ENCODE results near the gene PKD1.

DNA sequence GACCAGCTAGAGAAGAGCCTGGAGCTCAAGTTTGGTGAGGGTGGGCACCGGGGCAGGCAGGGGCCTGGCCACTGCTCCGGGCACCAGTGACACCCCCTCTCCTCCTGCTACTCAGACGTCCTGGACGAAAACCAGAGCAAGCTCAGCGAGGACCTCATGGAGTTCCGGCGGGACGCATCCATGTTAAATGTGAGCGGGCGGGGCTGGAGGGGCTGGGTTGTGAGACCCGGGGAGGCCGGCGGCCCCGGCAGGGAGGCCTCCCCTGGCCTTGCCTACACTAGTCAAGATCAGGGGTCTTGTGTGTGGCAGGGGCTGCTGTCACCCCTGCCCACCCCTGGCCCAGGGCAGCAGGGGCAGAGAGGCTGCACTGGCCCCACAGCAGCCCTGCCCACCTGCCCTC lies 37.7 kb upstream of the PKD1 start:
- TF ChIP-seq, protein P1, sequence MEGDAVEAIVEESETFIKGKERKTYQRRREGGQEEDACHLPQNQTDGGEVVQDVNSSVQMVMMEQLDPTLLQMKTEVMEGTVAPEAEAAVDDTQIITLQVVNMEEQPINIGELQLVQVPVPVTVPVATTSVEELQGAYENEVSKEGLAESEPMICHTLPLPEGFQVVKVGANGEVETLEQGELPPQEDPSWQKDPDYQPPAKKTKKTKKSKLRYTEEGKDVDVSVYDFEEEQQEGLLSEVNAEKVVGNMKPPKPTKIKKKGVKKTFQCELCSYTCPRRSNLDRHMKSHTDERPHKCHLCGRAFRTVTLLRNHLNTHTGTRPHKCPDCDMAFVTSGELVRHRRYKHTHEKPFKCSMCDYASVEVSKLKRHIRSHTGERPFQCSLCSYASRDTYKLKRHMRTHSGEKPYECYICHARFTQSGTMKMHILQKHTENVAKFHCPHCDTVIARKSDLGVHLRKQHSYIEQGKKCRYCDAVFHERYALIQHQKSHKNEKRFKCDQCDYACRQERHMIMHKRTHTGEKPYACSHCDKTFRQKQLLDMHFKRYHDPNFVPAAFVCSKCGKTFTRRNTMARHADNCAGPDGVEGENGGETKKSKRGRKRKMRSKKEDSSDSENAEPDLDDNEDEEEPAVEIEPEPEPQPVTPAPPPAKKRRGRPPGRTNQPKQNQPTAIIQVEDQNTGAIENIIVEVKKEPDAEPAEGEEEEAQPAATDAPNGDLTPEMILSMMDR (IDR thresholded peaks at IDR 0.05), result no peak
- TF ChIP-seq POLR2A (IDR thresholded peaks at IDR 0.05) (no peak), EP300 (IDR thresholded peaks at IDR 0.05) (no peak)
